Measurements from ENCODE around the gene PTPRM.
A peak's percentile ranks its signal among the peaks of the same experiment; 100 is the strongest.

PTPRM gene

GRCh38 chr18:8381821-8382459 is 814.8 kb downstream of the PTPRM start:
- no peak for DNase-seq

- DNase-seq, result no peak
Measured at GRCh38 chr18:8385400-8385799, 818.3 kb downstream of the PTPRM start.

DNA sequence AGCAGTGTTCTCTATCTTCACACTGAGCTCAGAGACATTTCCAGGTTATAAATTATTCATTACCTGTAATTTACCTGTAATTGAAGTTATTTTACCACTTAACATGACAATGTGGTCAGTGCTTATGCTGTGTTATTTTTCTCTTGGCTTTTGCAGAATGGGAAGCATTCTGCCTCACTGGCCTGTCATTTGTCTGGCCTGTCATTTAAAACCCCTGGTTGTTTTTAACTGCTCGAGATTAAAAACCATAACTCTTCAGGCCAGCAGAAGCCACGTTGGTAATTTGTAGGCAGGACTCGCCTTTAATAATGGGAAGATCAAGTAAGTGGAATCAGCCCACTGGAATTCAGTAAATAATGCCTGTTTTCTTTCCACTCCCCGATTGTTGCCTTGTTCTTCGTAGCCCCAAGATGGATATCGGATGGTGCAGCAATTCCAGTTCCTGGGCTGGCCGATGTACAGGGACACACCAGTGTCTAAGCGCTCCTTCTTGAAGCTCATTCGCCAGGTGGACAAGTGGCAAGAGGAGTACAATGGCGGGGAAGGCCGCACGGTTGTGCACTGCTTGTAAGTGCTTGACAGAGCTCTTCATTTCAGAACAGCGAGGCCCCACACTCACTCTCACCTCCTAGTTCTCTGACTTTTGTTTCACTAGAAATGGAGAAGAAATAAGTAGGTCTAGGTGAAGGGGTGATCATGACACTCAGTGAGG is 819.7 kb downstream of the PTPRM start:
- DNase-seq, result no peak

- DNase-seq, result peak; percentile 21 to 25
Measured at GRCh38 chr18:8389391-8390340, 822.5 kb downstream of the PTPRM start.

- DNase-seq, result no peak
Measured at GRCh38 chr18:8391068-8391467, 824.0 kb downstream of the PTPRM start.

DNA sequence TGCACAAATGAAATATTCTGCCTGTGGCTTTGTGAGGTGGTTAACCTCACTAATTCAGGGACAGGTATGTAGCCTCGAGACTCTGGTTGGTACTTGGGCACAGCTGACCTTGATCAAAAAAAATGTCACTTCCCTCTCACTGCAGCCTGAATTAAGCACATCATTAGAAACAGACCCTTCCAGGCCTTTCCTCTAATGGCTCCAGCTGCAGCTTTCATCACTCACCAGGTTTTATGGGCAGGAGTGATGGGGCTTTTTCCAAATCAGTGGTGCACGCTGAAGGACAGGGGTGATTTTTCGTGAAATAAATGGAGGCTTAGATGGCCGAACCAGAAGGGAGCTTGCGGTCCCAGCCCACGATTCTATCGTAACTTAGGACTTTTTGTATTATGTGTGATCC is 829.1 kb downstream of the PTPRM start:
- DNase-seq, result no peak

GRCh38 chr18:8397034-8397433 is 829.9 kb downstream of the PTPRM start:
- DNase-seq, result no peak

- no peak for DNase-seq
Measured at GRCh38 chr18:8399138-8399537, 832.0 kb downstream of the PTPRM start.

DNA sequence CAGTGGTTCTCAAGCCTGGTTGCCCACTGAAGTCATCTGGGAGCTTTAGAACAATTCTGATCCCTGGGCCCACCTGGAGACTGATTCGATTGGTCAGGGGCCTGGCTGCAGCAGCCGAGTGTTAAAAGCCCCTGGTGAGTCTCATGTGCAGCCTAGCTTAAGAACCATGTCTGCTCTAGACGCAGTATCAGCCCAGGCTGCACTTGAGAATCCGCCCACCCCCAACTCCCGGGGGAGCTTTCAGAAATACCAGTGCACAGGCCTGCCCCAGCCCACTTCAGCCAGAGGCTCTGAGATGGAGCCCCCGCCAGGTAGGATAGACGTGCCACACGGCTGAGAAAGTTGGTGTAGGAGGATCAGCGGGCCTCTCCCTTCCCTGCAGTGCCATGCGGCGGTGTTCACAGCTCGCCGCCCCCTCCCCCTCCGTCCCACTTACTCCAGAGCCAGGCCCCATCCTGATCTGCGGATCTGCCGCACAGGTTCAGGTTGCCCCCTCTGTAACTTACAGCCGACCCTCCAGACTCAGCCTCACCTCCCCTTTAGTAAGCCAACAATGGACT is 833.2 kb downstream of the PTPRM start:
- DNase-seq, result no peak

DNA sequence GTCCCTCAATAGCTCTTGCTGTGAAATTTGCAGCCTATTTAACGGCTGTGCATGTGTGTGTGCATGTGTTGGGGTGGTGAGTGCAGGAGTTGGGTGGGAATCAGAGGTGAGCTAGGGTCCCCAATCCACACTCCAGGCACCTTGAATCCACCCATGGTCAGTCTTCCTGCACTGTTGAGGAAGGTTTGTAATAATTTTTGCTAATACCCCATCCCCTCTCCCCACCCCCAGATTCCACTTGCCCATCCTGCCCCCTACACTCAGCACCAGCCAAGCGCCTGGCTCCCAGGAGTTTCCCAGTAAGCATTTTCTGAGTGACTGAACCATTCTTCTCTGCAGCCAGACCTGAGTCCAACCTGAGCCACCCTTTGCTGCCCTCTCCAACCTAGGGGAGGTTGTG is 833.7 kb downstream of the PTPRM start:
- no peak for DNase-seq

GRCh38 chr18:8401606-8402005 is 834.5 kb downstream of the PTPRM start:
- DNase-seq, result no peak

DNA sequence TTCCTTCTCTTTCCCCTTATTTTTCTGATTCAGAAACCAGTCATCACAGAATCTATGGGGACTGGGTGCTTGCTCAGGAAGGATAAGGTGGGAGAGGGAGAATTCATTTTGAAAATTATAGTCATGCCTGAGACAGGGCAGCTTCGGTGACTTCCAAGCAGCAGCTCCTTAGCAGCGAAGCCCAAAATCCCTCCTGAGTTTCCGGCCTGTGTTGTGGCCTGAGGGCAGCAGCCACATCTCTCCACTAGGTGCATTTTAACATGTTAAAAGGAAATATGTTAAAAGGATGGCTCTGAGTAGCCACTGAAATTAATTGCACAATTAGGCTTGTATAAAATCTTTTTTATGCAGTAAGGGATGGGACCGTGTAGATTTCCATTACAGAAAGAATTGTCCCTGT is 835.1 kb downstream of the PTPRM start:
- no peak for DNase-seq

DNA sequence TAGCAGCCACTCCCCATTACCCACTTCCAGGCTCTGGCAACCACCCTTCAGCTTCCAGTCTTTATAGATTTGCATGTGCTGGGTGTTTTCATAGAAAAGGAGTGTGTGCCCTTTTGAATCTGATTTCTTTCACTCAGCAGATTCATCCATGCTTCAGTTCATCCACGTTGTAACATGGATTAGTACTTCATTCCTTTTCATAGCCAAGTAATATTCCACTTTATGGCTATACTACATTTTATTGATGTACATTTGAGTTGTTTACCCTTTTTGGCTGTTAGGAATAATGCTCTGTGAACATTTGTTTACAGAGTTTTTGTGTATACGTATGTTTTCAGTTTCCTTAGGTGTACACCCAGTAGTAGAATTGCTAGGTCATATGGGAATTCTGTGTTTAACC is 836.6 kb downstream of the PTPRM start:
- no peak for DNase-seq

DNA sequence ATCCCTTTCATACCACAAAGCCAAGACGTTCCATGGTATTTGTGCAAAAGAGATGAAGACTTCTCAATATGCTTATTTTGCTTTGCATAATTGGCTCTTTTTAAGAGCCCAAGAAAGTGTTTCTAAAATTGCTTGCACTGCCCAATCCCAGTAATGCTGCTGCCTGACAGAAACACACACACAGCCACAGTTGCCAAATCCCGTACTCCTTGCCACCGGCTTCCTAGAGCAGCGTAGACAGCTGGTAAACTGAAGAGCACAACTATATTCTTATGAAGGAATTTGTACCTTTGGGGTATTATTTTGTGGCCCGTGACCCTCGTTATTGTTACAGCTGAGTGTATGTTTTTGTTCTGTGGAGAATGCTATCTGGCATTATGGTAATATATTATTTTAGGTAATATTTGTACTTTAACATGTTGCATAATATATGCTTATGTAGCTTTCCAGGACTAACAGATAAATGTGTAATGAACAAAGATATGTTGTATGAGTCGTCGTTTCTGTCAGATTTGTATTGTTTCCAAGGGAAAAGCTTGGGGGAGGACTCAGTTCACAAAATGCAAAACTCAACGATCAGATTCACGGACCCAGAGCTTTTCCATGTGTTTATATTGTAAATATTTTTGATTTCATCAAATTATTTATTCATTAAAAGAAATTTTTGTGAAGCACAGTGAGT is 839.2 kb downstream of the PTPRM start:
- no peak for DNase-seq

- no peak for DNase-seq
Measured at GRCh38 chr18:8406868-8407250, 839.7 kb downstream of the PTPRM start.

DNA sequence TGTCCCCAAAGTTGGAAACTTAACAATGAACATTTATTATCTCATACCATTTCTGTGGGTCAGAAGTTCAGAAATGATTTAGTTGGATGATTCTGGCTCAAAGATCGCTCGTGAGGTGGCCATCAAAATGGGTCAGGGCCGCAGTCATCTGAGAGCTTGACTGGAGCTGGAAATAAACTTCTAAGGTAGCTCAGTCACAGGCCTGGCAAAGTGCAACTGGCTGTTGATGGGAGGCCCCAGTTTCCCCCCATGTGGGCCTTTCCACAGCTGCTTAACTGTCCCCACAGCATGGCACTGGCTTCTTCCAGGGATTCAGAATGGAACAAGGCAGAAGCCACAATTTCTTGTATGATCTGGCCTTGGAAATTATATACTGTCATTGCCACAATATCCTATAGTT is 842.0 kb downstream of the PTPRM start:
- DNase-seq, result no peak

DNA sequence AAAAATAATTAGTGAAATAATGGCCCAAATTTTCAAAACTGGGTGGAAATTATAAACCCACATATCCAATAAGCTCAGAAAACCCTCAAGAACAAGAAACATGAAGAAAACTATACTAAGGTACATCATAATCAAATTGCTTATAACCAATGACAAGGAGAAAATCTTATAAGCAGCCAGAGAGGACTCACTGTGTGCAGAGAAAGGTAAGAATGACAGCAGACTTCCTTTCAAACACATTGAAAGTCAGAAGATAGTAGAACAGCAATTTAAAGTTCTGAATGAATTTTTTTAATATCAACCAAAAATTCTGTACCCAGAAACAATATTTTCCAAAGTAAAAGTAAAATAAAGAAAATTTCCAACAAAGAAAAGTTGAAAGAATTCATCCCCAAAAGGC is 844.4 kb downstream of the PTPRM start:
- DNase-seq, result no peak

DNA sequence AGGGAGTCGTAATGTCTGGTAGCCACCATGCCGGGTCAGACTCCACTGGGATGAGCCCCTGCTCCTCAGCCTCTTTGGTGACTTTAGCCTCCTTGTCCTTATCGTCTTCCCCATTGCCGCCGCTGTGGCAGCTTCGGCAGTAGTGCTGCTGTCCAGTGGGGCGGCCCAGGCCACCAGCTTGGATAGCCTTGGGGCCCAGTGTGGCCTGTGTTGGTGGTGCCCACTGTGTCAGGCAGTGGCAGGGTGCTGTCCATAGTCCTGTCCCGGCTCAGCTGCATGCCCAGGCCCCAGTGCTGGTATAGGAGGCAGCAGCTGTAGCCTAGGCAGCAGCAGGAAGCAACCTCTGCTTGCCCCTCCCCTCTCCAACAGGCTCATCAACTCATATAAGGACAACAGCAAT is 845.0 kb downstream of the PTPRM start:
- DNase-seq, result no peak

- no peak for DNase-seq
Measured at GRCh38 chr18:8413189-8413588, 846.1 kb downstream of the PTPRM start.

- DNase-seq, result no peak
Measured at GRCh38 chr18:8413751-8414150, 846.6 kb downstream of the PTPRM start.

GRCh38 chr18:8416212-8417019 is 849.3 kb downstream of the PTPRM start:
- DNase-seq, result no peak

DNA sequence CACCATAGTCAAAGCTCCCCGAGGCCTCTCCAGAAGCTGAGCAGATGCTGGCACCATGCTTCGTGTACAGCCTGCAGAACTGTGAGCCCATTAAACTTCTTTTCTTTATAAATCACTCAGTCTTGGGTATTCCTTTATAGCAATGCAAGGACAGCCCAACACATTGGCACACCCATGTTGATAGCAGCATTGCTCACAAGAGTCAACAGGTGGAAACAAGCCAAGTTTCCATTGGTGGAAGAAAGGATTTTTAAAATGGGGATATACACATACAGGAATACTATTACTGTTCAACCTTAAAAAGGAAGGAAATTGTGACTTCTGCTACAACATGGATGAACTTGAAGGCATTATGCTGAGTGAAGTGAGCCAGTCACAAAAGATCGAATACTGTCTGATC is 855.3 kb downstream of the PTPRM start:
- DNase-seq, result no peak

Data from stimulated activated CD4-positive, alpha-beta T cell treated with anti-CD3 and anti-CD28 coated beads, Interleukin-2, amount 100 ng/mL, for 48 hours (primary cell).